ENCODE results near the gene TTLL11.
"Not testable (repeated sequence)": the region's sequence is repeated elsewhere in the genome, so short reads cannot be mapped to it uniquely, and the experiment has no call there.

The TTLL11 gene

DNA sequence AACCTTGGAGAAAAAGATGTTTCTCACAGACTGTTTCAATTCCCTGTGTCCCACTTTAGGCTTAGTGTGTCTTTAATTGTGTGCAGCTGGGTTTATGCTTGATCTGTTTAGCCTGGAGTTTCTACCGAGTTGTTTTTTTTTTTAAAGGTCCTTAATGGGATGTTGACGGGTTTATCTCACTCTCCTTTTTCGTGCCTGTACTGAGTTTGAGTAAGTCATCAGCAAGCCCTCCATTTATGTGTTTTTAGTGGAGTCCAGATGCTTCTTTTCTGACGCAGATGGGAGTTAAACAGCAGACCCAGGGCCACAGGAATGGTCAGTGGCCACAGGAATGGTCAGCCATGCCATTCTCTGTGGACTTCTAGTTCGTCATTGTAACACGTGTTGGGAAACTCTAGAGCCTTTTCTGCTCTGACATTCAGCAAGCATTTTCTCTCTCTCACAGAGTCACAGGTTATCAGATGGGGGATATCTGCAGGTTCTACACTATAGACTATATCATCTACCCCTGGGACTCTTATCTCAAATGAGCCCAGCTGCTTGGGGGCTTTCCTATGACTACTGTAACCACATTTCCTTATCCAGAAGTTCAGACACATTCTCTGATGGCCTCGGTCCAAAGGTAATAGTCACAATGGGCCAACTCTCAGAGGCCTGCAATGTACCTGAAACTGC, 190.5 kb downstream of the TTLL11 start:
- no peak for DNase-seq (ENCODE audit: low read depth)

DNA sequence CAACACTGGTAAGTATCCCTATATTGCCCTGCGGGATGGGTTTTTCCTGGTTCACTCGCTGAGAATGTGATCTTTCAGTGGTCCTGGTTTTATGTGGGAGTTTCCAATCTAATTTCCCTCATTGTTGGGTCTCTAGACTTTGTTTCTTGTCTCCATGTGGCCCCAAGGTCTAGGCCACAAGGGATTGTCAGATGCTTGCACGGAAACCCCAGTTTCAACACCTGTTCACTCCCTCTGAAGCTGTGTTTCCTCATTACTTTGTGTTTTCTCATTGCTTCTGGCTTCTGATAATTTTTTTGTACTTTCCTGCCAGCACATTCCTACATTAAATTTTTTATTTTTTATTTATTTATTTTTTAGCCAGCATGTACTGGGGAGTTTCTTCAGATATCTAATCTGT, 191.5 kb downstream of the TTLL11 start:
- DNase-seq (ENCODE audit: low read depth), result no peak

DNA sequence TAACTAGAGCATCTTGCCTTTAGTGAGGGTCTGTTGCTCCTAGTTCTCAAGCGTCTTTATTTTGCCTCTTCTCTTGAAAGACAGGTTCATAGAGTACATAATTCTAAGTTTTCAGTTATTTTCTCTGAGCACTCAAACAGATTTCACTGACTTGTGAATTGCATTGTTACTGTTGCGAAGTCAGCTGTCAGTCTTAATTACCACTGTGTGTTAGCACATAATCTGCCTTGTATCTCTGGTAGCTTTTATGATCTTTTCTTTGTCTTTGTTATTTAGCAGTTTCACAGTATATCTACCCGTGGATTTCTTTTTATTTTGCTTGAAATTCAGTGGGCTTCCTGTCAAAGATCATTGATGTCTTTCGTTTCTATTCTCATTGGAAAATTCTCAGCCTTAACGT, 192.9 kb downstream of the TTLL11 start:
- no peak for DNase-seq (ENCODE audit: low read depth)

DNA sequence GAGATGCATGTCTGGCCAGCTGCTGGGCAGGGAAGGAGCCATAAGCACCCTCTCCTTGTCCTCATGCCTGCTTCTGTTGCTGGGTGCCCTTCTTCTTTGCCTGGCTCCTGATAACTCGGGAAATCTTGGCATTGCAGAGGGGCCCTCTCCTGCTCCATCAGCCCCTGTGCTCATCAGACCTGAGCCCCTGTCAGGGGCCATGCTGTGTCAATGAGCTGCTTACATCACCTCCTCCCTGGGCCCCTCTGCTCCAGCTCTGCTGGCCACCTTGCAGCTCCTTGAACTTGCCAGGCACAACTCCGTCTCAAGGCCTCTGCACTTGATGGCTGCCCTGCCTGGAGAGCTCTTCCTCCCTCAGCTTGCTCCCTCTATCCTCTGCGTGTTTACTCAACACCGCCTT, 194.3 kb downstream of the TTLL11 start:
- no peak for DNase-seq (ENCODE audit: low read depth)

DNA sequence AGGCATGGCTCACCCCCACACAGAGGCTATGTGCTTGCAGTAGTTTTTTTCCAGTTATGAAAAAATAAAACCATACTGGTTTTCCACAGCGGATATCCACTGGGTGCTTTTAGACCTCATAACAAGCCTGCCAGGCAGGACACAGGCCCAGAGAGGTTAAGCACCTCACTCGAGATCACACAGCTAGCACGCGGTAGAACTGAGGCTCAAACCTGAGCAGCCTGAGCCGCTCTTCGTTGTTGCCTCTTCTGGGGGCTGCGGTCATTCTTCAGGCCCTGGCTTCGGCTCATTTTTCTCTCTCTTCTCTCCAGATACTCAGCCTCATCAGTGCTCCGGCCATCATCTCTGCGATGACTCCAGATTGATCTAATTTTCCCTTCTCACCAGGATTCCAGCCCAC, 196.0 kb downstream of the TTLL11 start:
- DNase-seq (ENCODE audit: low read depth), result no peak

DNA sequence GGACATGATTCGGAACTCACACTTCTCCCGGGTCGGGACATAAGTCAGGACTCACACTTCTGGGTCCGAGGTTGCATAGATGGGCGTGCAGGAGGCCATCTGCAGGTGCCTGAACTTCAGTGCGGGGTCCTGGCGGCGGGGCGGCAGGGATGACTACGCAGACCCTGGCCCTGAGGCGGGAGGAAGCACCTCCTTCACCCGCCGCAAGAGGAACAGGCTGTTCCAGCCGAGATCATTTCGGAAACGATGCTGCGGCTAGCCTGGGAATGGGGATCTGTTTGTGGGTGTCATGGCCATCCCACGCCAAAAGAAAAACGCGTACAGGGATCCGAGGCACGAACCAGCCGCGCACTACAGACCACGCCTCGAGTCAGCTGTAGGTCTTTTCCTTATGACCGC, 196.6 kb downstream of the TTLL11 start:
- DNase-seq (ENCODE audit: low read depth), result no peak

DNA sequence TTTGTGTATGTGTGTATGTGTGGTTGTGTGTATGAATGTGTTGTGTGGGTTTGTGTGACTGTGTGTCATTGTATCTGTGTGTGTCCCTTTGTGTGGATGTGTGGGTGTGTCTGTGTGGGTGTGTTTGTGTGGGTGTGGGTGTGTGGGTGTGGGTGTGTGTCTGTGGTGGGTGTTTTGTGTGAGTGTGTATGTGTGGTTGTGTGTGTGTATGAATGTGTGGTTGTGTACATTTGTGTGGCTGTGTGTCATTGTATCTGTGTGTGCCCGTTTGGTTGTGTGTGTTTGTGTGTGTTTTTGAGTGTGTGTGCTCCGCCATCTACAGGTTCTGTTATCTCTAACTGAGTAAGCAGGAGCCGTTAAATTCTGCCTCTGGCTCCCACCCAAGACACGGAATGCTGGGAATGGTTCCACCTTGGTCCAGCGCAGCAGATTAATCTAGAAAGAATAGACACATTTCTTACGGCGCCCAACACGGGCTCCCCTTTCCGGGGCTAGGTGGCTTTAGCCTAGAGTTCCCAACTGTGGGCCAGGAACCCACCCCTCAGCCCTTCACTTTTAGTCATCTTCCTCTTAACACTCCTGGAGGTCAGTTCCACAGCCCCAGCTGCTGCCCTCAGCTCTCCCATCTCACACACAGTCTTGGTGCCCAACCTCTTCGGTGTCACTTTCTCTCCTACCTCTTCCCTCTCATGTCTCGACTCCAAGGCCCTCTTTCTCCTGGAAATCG, 197.1 kb downstream of the TTLL11 start:
- no peak for DNase-seq (ENCODE audit: low read depth)

DNA sequence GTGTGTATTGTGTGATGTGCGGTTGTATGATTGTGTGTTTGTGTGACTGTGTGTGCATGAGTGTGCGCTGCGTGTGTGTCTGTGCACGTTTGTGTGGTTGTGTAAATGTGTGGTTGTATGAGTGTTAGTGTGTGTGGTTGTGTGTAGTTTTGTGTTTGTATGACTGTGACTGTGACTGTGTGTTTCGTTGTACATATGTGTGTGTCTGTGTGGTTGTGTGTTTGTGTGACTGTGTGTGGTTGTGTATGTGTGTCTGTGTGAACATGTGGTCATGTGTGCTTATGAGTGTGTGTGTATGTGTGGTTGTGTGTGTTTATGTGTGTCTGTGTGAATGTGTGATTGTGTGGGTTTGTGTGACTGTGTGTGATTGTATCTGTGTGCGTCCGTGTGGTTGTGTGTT, 197.8 kb downstream of the TTLL11 start:
- no peak for DNase-seq (ENCODE audit: low read depth)

DNA sequence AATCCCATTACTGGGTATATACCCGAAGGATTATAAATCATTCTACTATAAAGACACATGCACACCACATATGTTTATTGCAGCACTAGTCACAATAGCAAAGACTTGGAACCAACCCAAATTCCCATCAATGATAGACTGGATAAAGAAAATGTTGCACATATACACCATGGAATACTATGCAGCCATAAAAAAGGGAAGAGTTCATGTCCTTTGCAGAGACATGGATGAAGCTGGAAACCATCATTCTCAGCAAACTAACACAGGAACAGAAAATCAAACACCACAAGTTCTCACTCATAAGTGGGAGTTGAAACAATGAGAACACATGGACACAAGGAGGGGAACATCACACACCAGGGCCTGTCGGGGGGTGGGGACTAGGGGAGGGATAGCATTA, 198.7 kb downstream of the TTLL11 start:
- DNase-seq (ENCODE audit: low read depth), result not testable (repeated sequence)

DNA sequence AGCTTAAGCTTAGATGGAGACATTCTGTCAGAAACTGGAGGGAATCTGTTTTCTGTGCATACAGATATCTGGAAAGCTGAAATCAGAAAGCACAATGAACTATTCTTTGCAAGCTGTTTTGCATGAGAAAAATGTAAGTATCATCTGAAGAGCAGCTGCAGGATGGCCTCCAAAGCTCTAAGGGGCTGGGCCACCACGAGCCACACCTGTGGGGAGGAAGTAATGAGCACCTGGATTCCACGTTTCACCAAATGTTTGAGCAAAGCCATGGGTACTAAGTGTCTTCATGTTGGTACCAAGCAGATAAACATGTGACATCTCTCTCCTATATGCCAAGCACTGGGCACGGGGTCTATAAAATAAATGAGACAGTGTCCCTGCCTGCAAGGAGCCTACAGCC, 199.3 kb downstream of the TTLL11 start:
- no peak for DNase-seq (ENCODE audit: low read depth)

DNA sequence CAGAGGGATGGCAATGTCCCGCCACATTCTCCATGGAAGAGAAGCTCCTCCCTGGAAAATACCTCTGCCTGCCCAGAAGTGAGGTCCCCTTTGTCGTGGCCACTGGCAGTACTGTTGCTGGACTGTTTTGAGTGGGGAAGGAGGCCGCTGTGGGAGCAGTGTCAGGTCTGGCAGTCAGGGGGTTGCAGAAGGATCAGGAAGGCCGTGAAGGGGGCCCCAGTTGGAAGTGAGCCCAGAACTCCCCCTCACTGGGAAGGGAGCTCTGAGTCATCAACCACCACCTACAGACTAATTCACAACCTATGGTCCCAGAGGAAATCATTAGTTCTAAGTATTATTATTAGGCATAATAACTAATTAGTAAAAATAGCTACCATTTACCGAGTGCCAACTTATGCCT, 200.4 kb downstream of the TTLL11 start:
- DNase-seq (ENCODE audit: low read depth), result no peak

DNA sequence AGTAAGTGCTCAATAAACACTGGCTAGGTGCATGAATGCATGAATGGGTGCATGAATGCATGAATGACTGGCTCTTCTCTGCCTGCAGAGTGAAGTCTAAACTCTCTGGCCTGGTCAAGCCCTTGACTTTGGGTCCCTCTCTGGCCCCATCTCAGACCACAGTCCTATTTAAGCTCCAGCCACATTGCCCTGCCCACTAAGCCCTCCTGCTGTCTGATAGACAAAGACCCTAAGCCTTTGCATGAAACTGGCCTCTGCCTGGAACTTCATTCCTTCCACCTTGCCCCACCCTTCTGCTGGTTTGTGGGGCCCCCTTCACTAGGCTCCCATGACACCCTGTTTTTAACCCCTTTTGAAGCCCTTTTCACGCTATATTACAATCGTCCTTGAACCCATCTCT, 202.4 kb downstream of the TTLL11 start:
- no peak for DNase-seq (ENCODE audit: low read depth)

DNA sequence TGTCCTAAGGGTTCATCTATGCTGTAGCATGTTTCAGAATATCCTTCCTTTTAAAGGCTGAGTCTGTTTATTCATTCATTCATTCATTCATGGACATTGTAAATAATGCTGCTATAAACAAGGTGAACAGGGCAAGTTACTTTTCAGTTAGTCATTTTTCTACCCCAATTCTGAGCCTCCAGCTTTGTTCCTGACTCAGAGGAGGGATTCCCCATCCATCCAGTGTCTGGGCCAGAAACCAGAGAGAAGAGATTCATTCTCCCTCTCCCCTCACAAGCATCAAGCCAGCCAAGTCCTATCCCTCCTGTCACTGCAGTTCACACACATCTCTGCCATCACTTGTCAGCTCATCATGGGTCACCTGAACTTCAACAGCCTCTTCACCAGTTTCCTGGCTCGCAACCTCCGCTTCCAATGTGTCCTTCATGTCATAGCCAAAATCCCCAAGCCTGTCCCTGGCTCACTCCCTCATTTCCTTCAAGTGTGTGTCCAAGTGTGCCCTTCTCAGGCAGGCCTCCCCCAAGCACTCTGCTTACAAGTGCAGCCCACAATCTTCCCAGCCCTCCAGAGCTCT, 203.0 kb downstream of the TTLL11 start:
- DNase-seq (ENCODE audit: low read depth), result no peak

DNA sequence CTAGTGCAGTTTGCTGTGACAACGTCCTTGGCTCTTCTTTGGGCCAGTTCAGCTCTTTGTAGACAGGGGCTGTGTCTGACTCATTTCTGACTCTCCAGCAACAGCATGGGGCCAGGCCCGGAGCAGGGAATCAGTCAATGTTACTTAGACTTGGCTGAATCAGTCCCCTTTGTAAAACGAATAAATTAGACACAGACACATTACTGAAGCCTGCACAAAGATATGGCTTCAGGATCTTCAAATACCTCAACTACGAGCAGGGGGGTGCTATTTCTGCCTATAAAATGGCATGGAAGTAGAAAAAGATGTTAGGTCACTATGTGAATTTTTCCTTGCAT, 204.7 kb downstream of the TTLL11 start:
- DNase-seq (ENCODE audit: low read depth), result no peak

DNA sequence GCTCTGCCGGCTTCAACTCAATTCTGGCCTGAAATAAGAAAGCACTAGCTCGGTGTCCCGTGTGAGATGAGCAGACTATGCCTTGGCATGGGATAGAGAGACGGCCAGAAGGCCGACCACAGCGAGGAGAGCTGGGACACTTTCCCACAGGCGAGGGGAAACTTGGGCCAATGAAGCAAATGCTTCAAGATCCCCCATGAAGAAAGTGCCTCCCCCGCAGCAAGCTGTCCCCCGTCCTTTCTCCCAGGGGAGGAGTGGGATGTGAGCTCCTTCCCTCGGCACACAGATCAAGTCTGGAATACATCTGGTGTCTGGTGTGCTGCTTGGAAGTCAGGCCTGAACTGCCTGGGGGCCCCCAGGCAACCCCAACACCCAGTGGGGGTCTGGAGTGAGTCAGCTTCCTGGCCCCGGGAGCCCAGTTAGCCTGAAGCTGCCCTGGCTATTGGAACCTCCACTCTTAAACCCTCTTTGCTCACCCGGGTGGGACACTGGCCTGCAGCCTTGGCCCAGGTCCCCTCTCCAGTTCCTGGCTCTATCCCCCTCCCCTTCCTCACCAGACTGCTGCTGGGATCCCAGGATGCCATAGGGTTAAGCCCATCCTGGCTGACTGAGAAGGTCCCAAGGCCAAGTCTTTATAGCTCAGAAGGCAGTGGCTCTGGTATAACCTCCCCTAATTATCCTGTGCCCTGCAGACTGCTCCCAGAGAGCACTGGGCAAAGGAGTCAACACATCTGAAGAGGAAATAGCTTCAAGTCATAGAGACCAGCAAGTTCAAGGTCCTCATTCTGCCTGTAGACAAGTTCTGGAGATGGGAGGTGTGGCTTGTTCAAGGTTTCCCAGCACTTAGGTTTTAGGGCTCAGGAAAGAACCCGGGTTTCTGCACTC, 205.3 kb downstream of the TTLL11 start:
- no peak for DNase-seq (ENCODE audit: low read depth)

DNA sequence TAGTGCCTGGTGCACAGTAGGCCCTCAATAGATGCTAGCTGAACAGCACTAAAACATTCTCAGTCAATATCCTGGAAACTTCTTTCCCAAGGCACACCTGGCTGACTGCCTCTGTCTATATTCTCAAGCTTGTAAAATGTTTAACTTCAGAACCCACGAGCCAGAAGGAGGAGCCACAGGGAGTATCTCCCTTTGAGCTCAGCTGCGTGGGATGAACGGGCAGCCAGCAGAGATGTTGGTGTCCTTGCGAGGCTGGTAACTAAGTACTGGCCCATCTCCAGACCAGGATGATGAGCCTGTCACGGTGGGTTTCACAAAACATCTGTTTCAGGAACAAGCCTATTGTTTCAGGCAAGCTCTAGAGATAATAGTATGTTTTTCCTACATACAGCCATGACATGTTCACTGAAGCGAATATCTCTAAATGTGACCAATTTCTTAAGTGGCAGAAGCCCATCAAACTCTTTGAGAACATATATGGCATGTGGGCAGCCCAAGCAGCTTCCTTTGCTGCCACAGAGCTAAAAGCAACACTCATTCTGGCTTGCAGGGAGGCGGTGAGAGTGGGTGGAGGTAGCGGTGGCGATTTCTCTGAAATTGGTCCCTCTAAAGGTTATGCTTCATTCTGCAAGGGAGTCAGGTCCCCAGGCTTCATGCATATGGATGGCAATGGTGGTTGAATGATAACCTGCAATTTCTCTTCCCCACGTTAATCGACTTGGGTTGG, 206.2 kb downstream of the TTLL11 start:
- no peak for DNase-seq (ENCODE audit: low read depth)

DNA sequence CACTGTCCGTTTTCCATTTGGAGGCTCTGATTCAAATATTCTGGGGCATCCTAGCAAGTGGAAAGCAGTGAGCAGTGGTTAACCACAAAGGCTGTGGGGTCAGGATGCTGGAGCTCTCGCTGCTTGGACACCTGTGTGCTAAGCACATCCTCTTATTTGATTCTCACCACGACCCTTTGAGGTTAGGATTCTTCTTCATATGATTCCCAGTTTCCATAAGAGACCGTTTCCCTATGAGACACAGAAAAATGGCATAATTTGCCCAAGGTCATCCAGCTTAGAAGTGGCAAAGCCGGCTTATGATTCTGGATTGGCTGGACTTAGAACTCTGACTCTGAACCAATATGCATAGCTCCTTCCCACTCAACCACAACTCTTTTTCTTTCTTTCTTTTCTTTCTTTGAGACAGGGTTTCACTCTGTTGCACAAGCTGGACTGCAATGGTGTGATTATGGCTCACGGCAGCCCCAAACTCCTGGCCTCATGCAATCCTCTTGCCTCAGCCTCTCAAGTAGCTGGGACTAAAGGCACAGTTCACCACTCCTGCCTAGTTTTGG, 207.7 kb downstream of the TTLL11 start:
- DNase-seq (ENCODE audit: low read depth), result no peak

DNA sequence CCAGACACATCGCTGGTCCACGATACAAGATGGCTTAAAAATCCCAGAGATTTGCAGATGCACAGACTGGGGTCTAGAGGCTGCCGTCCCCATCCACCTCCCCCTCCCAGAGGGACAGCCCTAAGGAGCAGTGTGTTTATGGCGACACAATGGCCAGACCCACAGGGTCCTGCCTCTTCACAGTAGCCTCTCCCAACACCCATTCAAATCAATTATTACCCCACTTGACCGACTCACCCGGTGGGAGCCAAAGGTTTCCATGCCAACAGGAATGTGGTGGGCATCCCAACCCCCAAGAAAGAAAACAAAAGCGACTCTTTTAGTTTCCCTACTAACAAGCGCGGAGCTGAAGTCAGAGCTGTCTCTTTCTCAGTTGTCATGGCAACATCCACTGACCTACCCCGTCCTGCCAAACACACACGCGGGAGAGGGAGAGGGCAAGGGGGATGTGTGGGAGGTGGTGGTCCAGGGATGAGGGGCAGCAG, 209.0 kb downstream of the TTLL11 start:
- no peak for DNase-seq (ENCODE audit: low read depth)

DNA sequence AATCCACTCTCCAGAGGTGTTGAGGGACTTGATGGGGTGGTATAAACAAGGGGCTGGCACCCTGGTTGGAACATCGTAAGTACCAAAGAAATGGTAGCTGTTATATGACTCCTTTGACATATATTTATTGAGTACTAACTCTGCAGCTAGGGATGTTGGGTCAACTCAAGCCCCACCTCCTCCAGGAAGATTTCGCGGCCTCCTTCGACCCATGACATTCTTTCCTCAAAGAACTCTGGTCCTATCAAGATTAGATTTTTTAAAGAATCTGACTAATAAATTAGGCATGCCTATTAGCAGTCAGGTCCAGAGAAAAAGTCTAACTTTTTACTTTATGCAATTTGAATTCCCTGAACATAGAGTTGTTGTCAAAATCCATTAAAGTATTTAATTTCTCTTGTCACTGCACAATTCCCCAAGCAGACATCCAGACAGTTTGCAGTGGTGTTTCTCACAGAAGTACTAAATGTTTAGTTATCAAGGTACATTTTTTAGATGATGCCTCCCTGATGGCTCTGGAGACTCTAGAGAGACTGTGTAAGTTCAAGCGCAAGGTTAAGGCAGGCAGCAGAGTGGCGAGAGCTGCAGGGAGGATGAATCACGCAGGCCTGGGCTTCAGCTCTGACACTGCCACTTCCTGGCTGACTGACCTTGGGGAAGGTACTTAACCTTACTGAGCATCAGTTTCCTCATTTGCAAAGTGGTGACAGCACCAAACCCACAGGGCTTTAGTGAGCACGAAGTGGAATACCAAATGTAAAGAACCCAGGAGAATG, 209.6 kb downstream of the TTLL11 start:
- no peak for DNase-seq (ENCODE audit: low read depth)

DNA sequence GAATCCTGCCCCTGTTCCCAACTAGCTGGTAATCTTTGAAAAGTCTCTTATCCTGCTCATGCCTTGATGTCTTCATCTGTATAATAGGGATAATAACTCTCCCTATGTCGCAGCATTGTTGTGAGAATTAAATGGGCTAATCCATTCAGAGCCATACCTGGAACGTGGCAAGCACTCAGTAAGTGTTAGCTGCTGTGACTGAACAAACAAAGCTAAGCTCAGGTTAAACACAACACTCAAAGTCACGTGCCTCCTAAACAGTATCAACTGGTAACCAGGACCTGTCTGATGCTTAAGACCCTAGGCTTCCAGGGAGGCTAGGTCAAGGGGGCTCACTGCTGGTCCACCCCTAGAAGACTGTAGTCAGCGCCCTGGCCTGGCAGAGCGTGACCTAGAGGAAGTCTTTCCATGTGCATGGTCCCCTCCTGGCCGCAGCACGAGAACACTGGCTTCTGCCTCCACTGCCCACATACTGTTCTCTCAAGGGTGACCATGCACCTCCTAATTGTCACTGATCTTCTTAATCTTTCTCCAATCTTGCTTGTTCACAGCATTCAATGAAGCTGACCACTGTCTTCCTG, 211.1 kb downstream of the TTLL11 start:
- no peak for DNase-seq (ENCODE audit: low read depth)

Measured in activated T-helper 1 cell treated with Interleukin-2 at 50 U/mL for 16 hours (primary cell).